Upper lobe of left lung (tissue), 6 donors: ENCODE data around the gene AKAP6. TPM values are rescaled to one million over a fixed set of nuclear protein-coding genes. Genes with fewer than 3 reads are reported as not detected.

ENCODE experiments used
- ATAC-seq, 2 donors: fragments of 200-7000 bp; cut with Tn5 transposase; one replicate each; pipeline ENCODE4 v1.9.1; 2022; ENCODE audit warnings: mild to moderate bottlenecking in 2 of 2, moderate library complexity in 2 of 2; ENCODE audit not compliant: low FRiP score in 2 of 2
- DNase-seq, 2 donors: peaks; one replicate each; pipeline ENCODE4 v3.0.0-alpha.2; 2019 to 2020
- H3K27ac ChIP-seq, 4 donors: fragments of 200-600 bp; sonication (generic); one replicate each; pipeline ENCODE4 v1.5.1; 2016 to 2019
- H3K27me3 ChIP-seq, 4 donors: fragments of 200-600 bp; sonication (generic); one replicate each; pipeline ENCODE4 v1.5.1; 2017 to 2019
- H3K36me3 ChIP-seq, 4 donors: fragments of 200-600 bp; sonication (generic); one replicate each; pipeline ENCODE4 v1.5.1; 2016 to 2019
- H3K4me1 ChIP-seq, 4 donors: fragments of 200-600 bp; sonication (generic); one replicate each; pipeline ENCODE4 v1.5.1; 2018 to 2019
- H3K4me3 ChIP-seq, 4 donors: fragments of 200-600 bp; sonication (generic); one replicate each; pipeline ENCODE4 v1.5.1; 2017 to 2019; ENCODE audit warnings: mild to moderate bottlenecking in 2 of 4, moderate library complexity in 1 of 4
- H3K9me3 ChIP-seq, 4 donors: fragments of 200-600 bp; sonication (generic); one replicate each; pipeline ENCODE4 v1.5.1; 2018 to 2019
- CTCF ChIP-seq, 6 experiments: fragments of 450-650 bp in 4 of 6; fragments of 200-600 bp in 2 of 6; sonication (generic) in 2 of 6; IDR thresholded peaks; one replicate each; pipeline ENCODE4 v1.5.1; 2016 to 2019; ENCODE audit warnings: antibody characterized with exemption in 6 of 6
- EP300 ChIP-seq, 4 donors: sonication (generic); formaldehyde crosslinking; IDR thresholded peaks; one replicate each; pipeline ENCODE4 v1.5.1; 2017; ENCODE audit warnings: antibody characterized with exemption in 4 of 4, control low read depth in 2 of 4
- POLR2A ChIP-seq, 4 donors: fragments of 450-650 bp; IDR thresholded peaks; one replicate each; pipeline ENCODE4 v1.5.1; 2016 to 2017; ENCODE audit warnings: antibody characterized with exemption in 4 of 4, mild to moderate bottlenecking in 2 of 4
- POLR2AphosphoS5 ChIP-seq, 2 donors: sonication (generic); formaldehyde crosslinking; IDR thresholded peaks; one replicate each; pipeline ENCODE4 v1.5.1; 2017; ENCODE audit warnings: antibody characterized with exemption in 2 of 2
- WGBS, 2 donors: methylation state at CpG; one replicate each; pipeline ENCODE4 v1.1.5; 2017 to 2018; 5-methylcytosine and 5-hydroxymethylcytosine counted together
- total RNA-seq, 6 donors: library from RNA; depleted of rRNA in 4 of 6; stranded (reverse); fragments of >200 nt in 4 of 6; gene quantifications; one replicate each; pipeline versions ENCODE4 v1.1.0 to v1.2.1, GENCODE V29; 2016 to 2021
- donor health status: DM: no; HTN: no; CAD: no; lungs with moderate emphysema.
- donor health status: DM: no; HTN: yes; CAD: no; lungs with severe emphysema.

Gene AKAP6
- total RNA-seq, 6 donors from 2014 or later, result 6.2 to 27.7 (median 10.7) TPM

DNA sequence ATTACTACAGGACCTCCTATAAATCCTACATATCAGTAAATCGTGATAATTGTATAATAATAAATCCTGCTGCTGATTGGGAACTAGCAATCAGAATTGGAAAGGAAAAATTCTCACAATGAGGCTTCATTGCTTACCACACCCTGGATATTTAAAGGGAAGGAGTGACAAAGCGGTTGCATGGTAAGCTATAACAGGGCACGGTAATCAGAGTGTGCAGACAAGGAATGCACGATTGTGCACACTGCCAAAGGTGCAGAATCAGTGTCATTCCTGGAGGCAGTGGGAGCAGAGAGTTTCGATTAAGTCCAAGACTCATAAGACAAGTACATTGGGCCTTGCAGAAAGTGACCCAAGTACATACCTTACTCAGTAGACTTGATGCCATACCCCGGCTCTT lies 332.1 kb downstream of the AKAP6 start:
- no peak for TF ChIP-seq POLR2A (IDR thresholded peaks at IDR 0.05)
- TF ChIP-seq POLR2AphosphoS5 (IDR thresholded peaks at IDR 0.05), result no peak
- TF ChIP-seq CTCF (IDR thresholded peaks at IDR 0.05), result no peak
- TF ChIP-seq EP300 (IDR thresholded peaks at IDR 0.05), result no peak
- WGBS, 2 donors, result 78 to 84% methylated on average over 6 of the region's 6 CpGs
- ATAC-seq (no peak), DNase-seq (no peak)
- no peaks in the 10 kb centered on the region for H3K27me3 ChIP-seq
- H3K9me3 ChIP-seq, result no peaks in the 10 kb centered on the region
- H3K36me3 ChIP-seq, result no peaks in the 10 kb centered on the region
- no peak overlapping the region for H3K4me3 ChIP-seq
- no peaks in the 10 kb centered on the region for H3K4me1 ChIP-seq
- no peak overlapping the region for H3K27ac ChIP-seq

GRCh38 chr14:32662211-32662610 lies 333.1 kb downstream of the AKAP6 start:
- ATAC-seq, result no peak
- no peak overlapping the region for H3K27ac ChIP-seq
- TF ChIP-seq POLR2AphosphoS5 (IDR thresholded peaks at IDR 0.05) (no peak), POLR2A (IDR thresholded peaks at IDR 0.05) (no peak), CTCF (IDR thresholded peaks at IDR 0.05) (no peak), EP300 (IDR thresholded peaks at IDR 0.05) (no peak)
- no peak for DNase-seq
- H3K4me3 ChIP-seq, result no peak overlapping the region
- H3K9me3 ChIP-seq, result no peaks in the 10 kb centered on the region
- H3K36me3 ChIP-seq, result no peaks in the 10 kb centered on the region
- 52 to 72% methylated on average over 1 of the region's 1 CpG for WGBS, 2 donors
- H3K4me1 ChIP-seq, result no peaks in the 10 kb centered on the region
- H3K27me3 ChIP-seq, result no peaks in the 10 kb centered on the region

GRCh38 chr14:32666308-32666707 lies 337.2 kb downstream of the AKAP6 start:
- no peaks in the 10 kb centered on the region for H3K36me3 ChIP-seq
- no peaks in the 10 kb centered on the region for H3K9me3 ChIP-seq
- no peaks in the 10 kb centered on the region for H3K4me1 ChIP-seq
- no peak overlapping the region for H3K27ac ChIP-seq
- no peaks in the 10 kb centered on the region for H3K27me3 ChIP-seq
- H3K4me3 ChIP-seq, result no peak overlapping the region
- no peak for ATAC-seq
- no peak for TF ChIP-seq POLR2A (IDR thresholded peaks at IDR 0.05)
- TF ChIP-seq POLR2AphosphoS5 (IDR thresholded peaks at IDR 0.05), result no peak
- no peak for TF ChIP-seq EP300 (IDR thresholded peaks at IDR 0.05)
- TF ChIP-seq CTCF (IDR thresholded peaks at IDR 0.05), result no peak
- no peak for DNase-seq

- H3K36me3 ChIP-seq, result no peaks in the 10 kb centered on the region
- no peak for TF ChIP-seq POLR2A (IDR thresholded peaks at IDR 0.05)
- no peak for TF ChIP-seq EP300 (IDR thresholded peaks at IDR 0.05)
- TF ChIP-seq POLR2AphosphoS5 (IDR thresholded peaks at IDR 0.05), result no peak
- no peak for TF ChIP-seq CTCF (IDR thresholded peaks at IDR 0.05)
- no peaks in the 10 kb centered on the region for H3K4me1 ChIP-seq
- H3K9me3 ChIP-seq, result no peaks in the 10 kb centered on the region
- ATAC-seq (no peak), DNase-seq (no peak)
- H3K27me3 ChIP-seq, result no peaks in the 10 kb centered on the region
- no peak overlapping the region for H3K4me3 ChIP-seq
- no peak overlapping the region for H3K27ac ChIP-seq
- 66 to 72% methylated on average over 2 of the region's 2 CpGs for WGBS, 2 donors
Observed at GRCh38 chr14:32667287-32667686, 338.2 kb downstream of the AKAP6 start.

- H3K9me3 ChIP-seq, result no peaks in the 10 kb centered on the region
- no peaks in the 10 kb centered on the region for H3K36me3 ChIP-seq
- H3K27ac ChIP-seq, result no peak overlapping the region
- no peak overlapping the region for H3K4me3 ChIP-seq
- DNase-seq, result no peak
- no peak for TF ChIP-seq POLR2AphosphoS5 (IDR thresholded peaks at IDR 0.05)
- no peak for TF ChIP-seq EP300 (IDR thresholded peaks at IDR 0.05)
- no peak for TF ChIP-seq CTCF (IDR thresholded peaks at IDR 0.05)
- no peak for TF ChIP-seq POLR2A (IDR thresholded peaks at IDR 0.05)
- WGBS, 2 donors, result 41 to 62% methylated on average over 1 of the region's 1 CpG
- H3K4me1 ChIP-seq, result no peaks in the 10 kb centered on the region
- H3K27me3 ChIP-seq, result no peaks in the 10 kb centered on the region
- ATAC-seq, result no peak
Observed at GRCh38 chr14:32667791-32668190, 338.7 kb downstream of the AKAP6 start.
